Measurements from ENCODE around the gene STAG1.

STAG1 gene

DNA sequence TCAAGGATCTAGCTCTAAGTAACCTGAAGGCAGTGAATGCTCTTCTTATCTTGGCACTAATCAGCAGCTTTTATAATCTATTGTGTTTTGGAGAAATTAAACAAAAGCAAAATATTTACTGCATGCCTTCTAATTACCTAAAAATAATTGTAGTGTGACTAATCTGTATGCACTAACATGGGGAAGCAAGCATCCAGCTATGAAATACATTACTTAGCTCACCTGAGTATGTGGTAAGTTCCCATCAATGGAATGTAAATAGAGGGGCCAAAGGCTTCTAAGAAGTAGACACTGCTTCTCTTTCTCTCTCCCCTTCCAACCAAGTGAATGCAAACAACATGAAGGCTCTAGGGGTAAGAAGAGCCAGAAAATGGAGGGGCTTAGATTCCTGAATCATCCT is 165.6 kb downstream of the STAG1 start:
- DNase-seq = peak; percentile 41 to 84
- Histone ChIP-seq H3K27ac (ENCODE audit: low read depth, low read length) (no peak overlapping the region), H2BK12ac (ENCODE audit: low read length) (no peak overlapping the region), H3K9ac (ENCODE audit: low read length) (no peak overlapping the region), H3K4me1 (ENCODE audit: control insufficient read depth in 1 of 2, insufficient read depth in 2 of 2, low read length in 2 of 2) (no peaks in the 10 kb centered on the region), H3K14ac (ENCODE audit: low read length) (no peak overlapping the region), H3K9me3 (ENCODE audit: insufficient read depth, low read depth, low read length) (no peaks in the 10 kb centered on the region), H3K4me2 (ENCODE audit: low read length) (no peak overlapping the region), H3K18ac (ENCODE audit: low read length) (no peak overlapping the region), H2AFZ (ENCODE audit: insufficient read depth, low read length, poor library complexity) (no peak overlapping the region), H4K91ac (ENCODE audit: low read depth, low read length) (no peak overlapping the region), H2AK5ac (ENCODE audit: low read length) (no peak overlapping the region), H3K27me3 (ENCODE audit: insufficient read depth, low read length) (no peaks in the 10 kb centered on the region), H4K8ac (ENCODE audit: low read depth, low read length) (no peak overlapping the region), H3K36me3 (ENCODE audit: control insufficient read depth in 1 of 2, insufficient read depth in 2 of 2, low read length in 2 of 2) (peaks cover 0 to 3% of the 10 kb centered on the region in 2 experiments), H2BK5ac (ENCODE audit: low read depth, low read length, poor library complexity) (no peak overlapping the region), H3K79me1 (ENCODE audit: low read length) (no peaks in the 10 kb centered on the region), H3K4ac (ENCODE audit: low read depth, low read length) (no peak overlapping the region), H3K79me2 (ENCODE audit: control insufficient read depth, insufficient read depth, low read length, poor library complexity) (no peaks in the 10 kb centered on the region), H2BK120ac (ENCODE audit: insufficient read depth, low read length, poor library complexity) (no peak overlapping the region), H3K4me3 (ENCODE audit: low read depth, low read length) (no peak overlapping the region), H3K23ac (ENCODE audit: low read length) (no peak overlapping the region), H4K12ac (ENCODE audit: low read depth, low read length) (no peak overlapping the region)

- Histone ChIP-seq H3K79me2 (ENCODE audit: control insufficient read depth, insufficient read depth, low read length, poor library complexity) (no peaks in the 10 kb centered on the region), H3K4me2 (ENCODE audit: low read length) (no peak overlapping the region), H3K9ac (ENCODE audit: low read length) (no peak overlapping the region), H4K91ac (ENCODE audit: low read depth, low read length) (no peak overlapping the region), H2BK120ac (ENCODE audit: insufficient read depth, low read length, poor library complexity) (no peak overlapping the region), H3K27me3 (ENCODE audit: insufficient read depth, low read length) (no peaks in the 10 kb centered on the region), H3K79me1 (ENCODE audit: low read length) (no peaks in the 10 kb centered on the region), H3K4me3 (ENCODE audit: low read depth, low read length) (no peak overlapping the region), H4K12ac (ENCODE audit: low read depth, low read length) (no peak overlapping the region), H3K4me1 (ENCODE audit: control insufficient read depth in 1 of 2, insufficient read depth in 2 of 2, low read length in 2 of 2) (no peaks in the 10 kb centered on the region), H2BK5ac (ENCODE audit: low read depth, low read length, poor library complexity) (no peak overlapping the region), H3K27ac (ENCODE audit: low read depth, low read length) (no peak overlapping the region), H3K18ac (ENCODE audit: low read length) (no peak overlapping the region), H2AFZ (ENCODE audit: insufficient read depth, low read length, poor library complexity) (no peak overlapping the region), H3K9me3 (ENCODE audit: insufficient read depth, low read depth, low read length) (no peaks in the 10 kb centered on the region), H4K8ac (ENCODE audit: low read depth, low read length) (no peak overlapping the region), H3K36me3 (ENCODE audit: control insufficient read depth in 1 of 2, insufficient read depth in 2 of 2, low read length in 2 of 2) (peaks cover 0 to 3% of the 10 kb centered on the region in 2 experiments), H3K4ac (ENCODE audit: low read depth, low read length) (no peak overlapping the region), H2BK12ac (ENCODE audit: low read length) (no peak overlapping the region), H2AK5ac (ENCODE audit: low read length) (no peak overlapping the region), H3K23ac (ENCODE audit: low read length) (no peak overlapping the region), H3K14ac (ENCODE audit: low read length) (no peak overlapping the region)
- DNase-seq = peak in 1 of 2 donors; percentile 20
Observed at GRCh38 chr3:136584728-136585127, 167.4 kb downstream of the STAG1 start.

DNA sequence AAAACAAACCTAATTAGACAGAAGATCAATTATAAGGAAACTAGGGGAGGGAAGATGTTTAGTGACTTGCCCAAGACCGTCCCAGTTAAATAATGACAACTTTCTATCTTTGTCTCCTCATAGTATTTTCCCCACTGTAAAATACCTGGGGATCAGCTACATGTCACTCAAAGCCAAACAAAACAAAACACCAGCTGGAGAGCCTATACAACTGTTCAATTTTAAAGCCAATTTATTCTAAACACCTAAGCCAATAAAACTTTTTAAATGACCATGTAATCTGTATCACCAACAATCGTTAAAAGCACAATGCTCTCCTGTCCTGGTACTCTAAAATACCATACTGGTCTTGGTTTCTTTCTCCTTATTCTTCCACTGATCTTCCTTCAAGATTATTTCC is 168.4 kb downstream of the STAG1 start:
- no CpG with 5 or more reads among the region's 2 CpGs for WGBS (ENCODE audit: extremely low coverage, insufficient coverage, insufficient read length)
- H3K9me3 ChIP-seq (ENCODE audit: insufficient read depth, low read depth, low read length) = no peaks in the 10 kb centered on the region

GRCh38 chr3:136577791-136578190 is 174.4 kb downstream of the STAG1 start:
- Histone ChIP-seq H3K27ac (ENCODE audit: low read depth, low read length) (no peak overlapping the region), H4K12ac (ENCODE audit: low read depth, low read length) (no peak overlapping the region), H3K23ac (ENCODE audit: low read length) (no peak overlapping the region), H3K79me1 (ENCODE audit: low read length) (no peaks in the 10 kb centered on the region), H3K14ac (ENCODE audit: low read length) (no peak overlapping the region), H3K4me1 (ENCODE audit: control insufficient read depth in 1 of 2, insufficient read depth in 2 of 2, low read length in 2 of 2) (no peaks in the 10 kb centered on the region), H3K27me3 (ENCODE audit: insufficient read depth, low read length) (no peaks in the 10 kb centered on the region), H3K4me3 (ENCODE audit: low read depth, low read length) (no peak overlapping the region), H3K9me3 (ENCODE audit: insufficient read depth, low read depth, low read length) (no peaks in the 10 kb centered on the region), H3K4me2 (ENCODE audit: low read length) (no peak overlapping the region), H4K91ac (ENCODE audit: low read depth, low read length) (no peak overlapping the region), H2AK5ac (ENCODE audit: low read length) (no peak overlapping the region), H3K36me3 (ENCODE audit: control insufficient read depth in 1 of 2, insufficient read depth in 2 of 2, low read length in 2 of 2) (no peaks in the 10 kb centered on the region), H3K4ac (ENCODE audit: low read depth, low read length) (no peak overlapping the region), H2BK5ac (ENCODE audit: low read depth, low read length, poor library complexity) (no peak overlapping the region), H2BK12ac (ENCODE audit: low read length) (no peak overlapping the region), H3K79me2 (ENCODE audit: control insufficient read depth, insufficient read depth, low read length, poor library complexity) (no peaks in the 10 kb centered on the region), H3K9ac (ENCODE audit: low read length) (no peak overlapping the region), H2BK120ac (ENCODE audit: insufficient read depth, low read length, poor library complexity) (no peak overlapping the region), H3K18ac (ENCODE audit: low read length) (no peak overlapping the region), H4K8ac (ENCODE audit: low read depth, low read length) (no peak overlapping the region), H2AFZ (ENCODE audit: insufficient read depth, low read length, poor library complexity) (no peak overlapping the region)
- WGBS (ENCODE audit: extremely low coverage, insufficient coverage, insufficient read length) = no CpG with 5 or more reads among the region's 3 CpGs
- no peak for DNase-seq

More for the DNA sequence above, 168.4 kb downstream of the STAG1 start:
- no peak overlapping the region for H3K14ac ChIP-seq (ENCODE audit: low read length)
- no peak overlapping the region for H3K27ac ChIP-seq (ENCODE audit: low read depth, low read length)
- no peaks in the 10 kb centered on the region for H3K4me1 ChIP-seq (ENCODE audit: control insufficient read depth in 1 of 2, insufficient read depth in 2 of 2, low read length in 2 of 2)
- H3K36me3 ChIP-seq (ENCODE audit: control insufficient read depth in 1 of 2, insufficient read depth in 2 of 2, low read length in 2 of 2) = peaks cover 0 to 3% of the 10 kb centered on the region in 2 experiments
- H3K27me3 ChIP-seq (ENCODE audit: insufficient read depth, low read length) = no peaks in the 10 kb centered on the region
- no peak for DNase-seq
- no peaks in the 10 kb centered on the region for H3K79me2 ChIP-seq (ENCODE audit: control insufficient read depth, insufficient read depth, low read length, poor library complexity)
- H3K18ac ChIP-seq (ENCODE audit: low read length) = no peak overlapping the region
- no peak overlapping the region for H3K23ac ChIP-seq (ENCODE audit: low read length)
- H4K8ac ChIP-seq (ENCODE audit: low read depth, low read length) = no peak overlapping the region
- no peak overlapping the region for H3K4me3 ChIP-seq (ENCODE audit: low read depth, low read length)
- H3K4ac ChIP-seq (ENCODE audit: low read depth, low read length) = no peak overlapping the region
- H2BK5ac ChIP-seq (ENCODE audit: low read depth, low read length, poor library complexity) = no peak overlapping the region
- H3K4me2 ChIP-seq (ENCODE audit: low read length) = no peak overlapping the region
- no peak overlapping the region for H2BK12ac ChIP-seq (ENCODE audit: low read length)
- no peaks in the 10 kb centered on the region for H3K79me1 ChIP-seq (ENCODE audit: low read length)
- no peak overlapping the region for H2AFZ ChIP-seq (ENCODE audit: insufficient read depth, low read length, poor library complexity)
- H4K12ac ChIP-seq (ENCODE audit: low read depth, low read length) = no peak overlapping the region
- no peak overlapping the region for H2BK120ac ChIP-seq (ENCODE audit: insufficient read depth, low read length, poor library complexity)
- H3K9ac ChIP-seq (ENCODE audit: low read length) = no peak overlapping the region
- H2AK5ac ChIP-seq (ENCODE audit: low read length) = no peak overlapping the region
- H4K91ac ChIP-seq (ENCODE audit: low read depth, low read length) = no peak overlapping the region

All from trophoblast cell (in vitro differentiated cells and primary cell).